GDM1 (cell line): ENCODE data around the gene GSTO2.

Experiments used
- DNase-seq: peaks from one replicate; lab custom pipeline; 2025; lab: John Stamatoyannopoulos, UW

GSTO2 gene

GRCh38 chr10:104253606-104254410 lies 15.2 kb upstream of the GSTO2 start:
- no peak for DNase-seq

DNA sequence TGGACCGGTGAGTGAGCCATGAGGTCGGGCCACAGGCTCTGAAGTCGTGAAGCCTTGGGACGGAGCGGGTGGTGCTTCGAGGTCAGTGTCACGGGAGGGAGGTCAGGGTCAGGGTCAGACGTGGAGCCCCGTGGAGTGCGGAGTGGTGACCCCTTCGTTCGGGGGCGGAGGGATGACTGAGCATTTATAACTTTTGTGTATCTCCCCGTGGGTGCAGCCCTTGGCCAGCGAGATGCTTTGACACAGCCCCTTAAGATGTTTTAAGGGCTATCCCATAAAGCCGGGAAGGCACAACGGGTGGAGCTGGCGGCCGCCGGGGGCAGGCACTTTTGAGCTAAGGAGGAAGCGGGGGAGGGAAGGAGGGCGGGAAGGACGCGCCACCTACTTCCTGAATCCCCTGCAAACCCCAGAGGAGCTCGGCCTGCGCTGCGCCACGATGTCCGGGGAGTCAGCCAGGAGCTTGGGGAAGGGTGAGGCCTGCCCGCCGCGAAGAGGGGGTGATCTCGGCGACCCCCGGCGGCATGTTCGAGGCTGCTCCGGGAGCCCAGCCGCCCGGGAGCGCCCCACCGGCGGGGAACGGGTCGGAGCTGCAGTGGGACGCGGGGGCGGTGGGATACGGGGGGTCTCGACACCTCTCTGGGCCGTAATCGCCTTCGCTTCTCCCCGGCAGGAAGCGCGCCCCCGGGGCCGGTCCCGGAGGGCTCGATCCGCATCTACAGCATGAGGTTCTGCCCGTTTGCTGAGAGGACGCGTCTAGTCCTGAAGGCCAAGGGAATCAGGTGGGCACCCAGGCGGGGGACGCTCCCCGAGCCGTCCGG lies 14.3 kb upstream of the GSTO2 start, which contains the start of gene GSTO1:
Gene GSTO1 (plus strand): TSS at position 400 of the 818 bp plus-strand sequence. CDS start 37 bp downstream, at position 437.
- peak; percentile 73 for DNase-seq

DNA sequence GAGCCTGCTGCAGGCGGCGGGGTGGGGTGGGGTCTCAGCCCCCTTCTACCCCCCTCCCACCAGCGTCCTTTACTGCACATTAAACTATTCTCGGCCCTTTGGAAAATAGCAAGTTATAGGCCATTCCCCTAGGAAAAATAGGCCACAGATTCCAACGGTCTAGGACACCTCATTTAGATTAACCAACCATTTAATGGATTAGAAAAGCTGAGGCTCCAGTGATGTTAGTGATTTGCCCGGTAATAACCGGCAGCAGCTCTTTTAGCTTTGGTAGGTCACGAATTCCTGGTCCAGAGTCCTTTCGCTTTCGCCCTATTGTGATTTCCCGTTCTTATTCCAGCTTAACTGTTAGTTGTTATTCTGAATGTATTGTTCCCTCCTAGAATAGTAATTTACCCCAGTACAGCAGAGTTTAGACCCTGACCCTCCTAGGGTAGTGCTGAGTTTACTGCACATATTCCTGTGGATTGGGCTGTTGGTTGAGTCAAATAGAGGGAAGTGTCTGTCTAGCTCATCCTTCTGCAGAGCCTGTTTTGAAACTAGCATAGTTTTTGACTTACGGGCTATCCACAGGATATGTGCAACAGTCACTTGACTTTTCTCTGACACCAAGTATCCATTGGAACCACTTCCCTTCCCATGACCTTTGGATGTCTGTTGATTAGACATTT lies 13.5 kb upstream of the GSTO2 start:
- no peak for DNase-seq

- DNase-seq: no peak
These were observed 12.5 kb upstream of the GSTO2 start for GRCh38 chr10:104256335-104256961.

DNA sequence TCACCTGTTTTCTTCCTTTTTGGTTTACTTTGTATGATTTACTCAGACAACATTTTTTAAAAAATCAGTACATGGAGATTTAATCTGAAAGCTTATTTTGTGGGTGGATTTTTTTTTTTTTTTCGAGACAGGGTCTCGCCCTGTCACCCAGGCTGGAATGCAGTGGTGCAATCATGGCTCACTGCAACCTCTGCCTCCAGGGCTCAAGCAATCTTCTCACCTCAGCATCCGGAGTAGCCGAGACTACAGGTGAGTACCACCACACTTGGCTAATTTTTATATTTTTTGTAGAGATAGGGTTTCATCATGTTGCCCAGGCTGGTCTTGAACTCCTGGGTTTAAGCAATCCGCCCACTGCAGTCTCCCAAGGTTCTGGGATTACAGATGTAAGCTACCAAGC lies 11.7 kb upstream of the GSTO2 start:
- no peak for DNase-seq

DNA sequence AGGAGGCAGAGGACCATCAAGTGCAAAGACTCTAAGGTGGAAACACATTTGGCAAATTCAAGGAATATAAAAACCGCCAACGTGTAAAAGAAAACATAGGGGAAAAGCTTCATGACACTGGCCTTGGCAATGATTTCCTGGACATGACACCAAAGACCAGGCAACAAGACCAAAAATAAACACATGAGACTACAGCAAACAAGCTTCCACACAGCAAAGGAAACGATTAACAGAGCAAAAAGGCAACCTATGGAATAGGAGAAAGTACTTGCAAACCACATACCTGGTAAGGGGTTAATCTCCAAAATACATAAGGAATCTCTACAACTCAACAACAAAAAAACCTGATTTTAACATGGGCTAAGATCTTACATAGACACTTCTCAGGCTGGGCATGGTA lies 10.8 kb upstream of the GSTO2 start:
- DNase-seq: no peak

GRCh38 chr10:104259456-104259855 lies 9.5 kb upstream of the GSTO2 start:
- no peak for DNase-seq

DNA sequence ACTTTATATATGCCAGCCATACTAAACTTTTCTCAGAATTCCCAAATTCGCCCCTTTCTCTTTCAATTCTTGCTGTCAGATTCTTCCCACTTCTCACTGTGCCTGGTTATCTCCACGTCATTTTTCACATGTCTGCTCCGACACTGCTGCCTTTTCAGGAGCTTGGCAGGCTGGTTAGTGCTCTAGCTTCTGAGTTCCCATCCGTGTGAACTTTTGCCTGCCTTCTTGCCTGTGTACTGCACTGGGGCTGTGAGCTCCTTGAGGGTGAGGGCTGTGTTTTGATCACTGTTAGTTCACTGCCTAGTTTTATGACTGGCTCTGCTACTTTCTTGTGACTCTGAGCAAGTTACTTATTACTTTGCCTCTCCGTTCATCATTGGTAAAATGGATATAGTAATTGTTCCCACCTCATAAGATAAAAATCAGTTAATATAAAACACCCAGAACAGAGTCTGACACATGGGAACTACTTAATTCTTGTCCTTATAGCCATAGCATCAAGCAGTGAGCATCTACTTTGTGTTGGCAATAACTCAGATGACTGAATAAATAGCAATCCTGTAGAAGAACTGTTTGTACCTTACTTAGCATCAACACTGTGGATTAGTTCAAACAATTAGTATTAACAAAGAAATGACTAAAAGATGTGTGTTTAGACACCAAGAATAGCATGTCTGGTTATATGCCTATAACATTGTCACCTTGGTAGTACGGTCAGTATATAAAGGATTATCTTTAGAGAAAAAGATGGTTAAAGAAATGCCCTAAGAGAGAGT lies 8.8 kb upstream of the GSTO2 start:
- DNase-seq: no peak

DNA sequence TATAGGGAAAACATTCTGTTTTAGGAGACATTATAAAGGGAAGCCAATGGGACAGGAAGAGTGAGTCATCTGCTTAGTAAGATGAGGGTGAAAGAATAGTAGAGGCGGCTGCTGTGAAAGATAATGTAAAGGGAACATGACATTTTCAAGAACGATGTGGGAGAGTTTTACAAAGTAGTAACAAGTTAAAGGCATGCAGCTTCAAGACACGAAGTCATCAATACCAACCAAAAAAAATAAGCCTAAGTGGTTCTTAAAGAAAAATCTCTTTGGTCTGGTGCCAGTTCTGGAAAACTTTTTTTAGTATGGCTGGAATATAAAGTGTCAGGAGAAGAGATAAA lies 8.2 kb upstream of the GSTO2 start:
- DNase-seq: peak; percentile 23

DNA sequence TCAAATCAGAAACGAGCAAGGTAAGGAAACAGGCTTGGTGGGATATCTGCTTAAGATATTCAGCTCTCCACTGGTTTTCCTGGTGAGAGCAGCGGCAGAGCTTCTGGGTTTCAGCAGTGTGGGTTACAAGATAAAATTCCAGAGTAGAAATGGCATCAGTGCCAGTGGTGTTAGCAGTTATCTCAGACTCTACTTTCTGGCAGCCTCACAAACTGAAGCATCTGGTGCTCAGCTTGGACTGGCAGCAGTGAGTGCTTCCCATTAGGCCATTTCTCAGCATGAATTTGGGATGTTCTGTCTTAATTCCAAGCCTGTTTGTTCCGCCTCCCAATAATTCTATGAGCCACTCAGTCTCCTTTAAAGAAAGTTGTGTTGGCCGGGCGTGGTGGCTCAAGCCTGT lies 6.9 kb upstream of the GSTO2 start:
- no peak for DNase-seq

DNA sequence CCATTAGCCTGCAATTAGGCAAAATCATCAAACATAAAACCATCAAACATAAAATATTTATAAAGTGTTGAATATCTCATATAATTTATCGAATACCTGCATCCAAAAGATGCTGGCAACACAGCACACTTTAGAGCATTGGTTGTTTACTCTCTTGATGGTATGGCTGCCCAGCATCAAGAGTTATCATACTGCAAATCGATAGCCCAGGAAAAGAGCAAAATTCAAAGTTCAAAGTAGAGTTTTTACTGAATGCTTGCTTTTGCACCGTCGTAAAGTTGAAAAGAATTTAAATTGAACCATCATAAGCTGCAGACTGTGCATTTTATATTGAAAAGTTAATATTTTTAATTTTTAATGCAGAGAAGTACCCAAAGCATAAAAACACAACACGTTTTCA lies 4.2 kb upstream of the GSTO2 start:
- no peak for DNase-seq

DNA sequence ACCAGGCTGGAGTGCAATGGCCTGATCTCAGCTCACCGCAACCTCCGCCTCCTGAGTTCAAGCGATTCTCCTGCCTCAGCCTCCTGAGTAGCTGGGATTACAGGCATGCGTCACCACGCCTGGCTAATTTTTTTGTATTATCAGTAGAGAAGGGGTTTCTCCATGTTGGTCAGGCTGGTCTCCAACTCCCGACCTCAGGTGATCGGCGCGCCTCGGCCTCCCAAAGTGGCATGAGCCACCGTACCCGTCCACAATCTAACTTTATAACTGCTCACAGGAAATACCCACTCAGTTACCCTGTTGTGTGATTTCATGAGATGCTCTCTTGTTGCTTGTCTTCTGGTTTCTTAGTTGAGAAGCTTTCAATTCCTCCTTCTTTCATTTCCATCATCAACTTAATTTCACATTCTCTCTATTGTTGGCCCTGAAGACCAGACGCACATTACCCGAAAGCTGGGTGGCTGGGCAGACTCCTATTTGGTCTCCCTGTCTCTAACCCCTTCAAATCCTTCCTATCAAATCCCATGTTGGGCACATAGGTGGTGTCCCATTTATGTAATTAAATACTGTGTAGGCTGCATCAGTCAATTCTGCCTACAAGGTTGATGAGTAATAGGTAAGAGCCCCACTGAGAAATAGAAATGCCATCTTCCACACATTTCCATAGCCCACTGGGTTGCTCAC lies 1.1 kb upstream of the GSTO2 start:
- no peak for DNase-seq

- no peak for DNase-seq
These were observed 625 bp upstream of the GSTO2 start for GRCh38 chr10:104268405-104268712.

DNA sequence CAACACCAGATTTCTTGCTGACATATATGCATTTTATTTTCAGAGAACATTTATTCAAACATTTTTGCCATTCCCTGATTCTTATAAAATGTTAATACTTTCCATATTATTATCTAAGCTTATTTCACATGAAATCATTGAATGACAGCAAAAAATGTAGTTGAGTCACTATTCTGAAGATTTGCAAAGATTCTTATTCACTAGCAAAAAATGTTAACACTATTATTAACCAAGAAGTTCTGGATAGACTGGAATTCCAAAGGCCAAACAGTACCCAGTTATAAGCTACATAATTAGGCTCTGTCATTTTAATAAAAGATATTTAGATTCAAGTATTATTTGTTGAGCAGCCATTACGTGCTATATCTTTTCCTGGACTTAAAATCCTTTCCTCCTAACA lies 4.3 kb downstream of the GSTO2 start:
- DNase-seq: no peak

DNA sequence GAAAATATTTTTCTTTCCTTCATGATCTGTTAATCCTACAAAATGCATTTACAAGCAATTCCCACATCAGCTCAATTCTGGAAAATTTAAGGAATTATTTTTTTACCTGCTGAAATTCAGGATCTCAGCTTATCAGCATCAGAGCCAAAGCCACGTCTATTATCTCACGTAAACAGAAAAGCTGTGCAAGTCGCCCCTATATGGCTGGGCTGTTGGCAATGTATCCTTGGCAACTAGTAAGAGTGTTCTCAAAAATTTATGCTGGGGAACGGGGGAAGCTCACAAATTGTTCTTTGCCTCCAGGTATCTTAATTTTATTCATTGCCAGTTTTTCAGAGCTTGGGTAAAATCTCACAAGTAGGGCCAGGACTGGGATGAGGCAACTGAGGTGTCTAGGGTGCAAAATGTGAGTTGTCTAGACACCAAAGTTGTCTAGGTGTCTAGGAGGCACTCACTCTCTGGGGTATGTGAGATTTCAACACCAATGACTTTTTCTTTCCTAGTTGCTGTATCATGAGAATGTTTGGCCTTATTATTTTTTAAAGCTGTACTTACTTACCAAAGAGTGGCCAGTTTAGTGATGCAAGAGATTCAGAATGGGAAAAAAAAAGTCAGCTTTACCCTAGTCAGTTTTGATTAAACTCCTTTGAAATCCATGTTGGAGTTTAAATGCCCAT lies 5.1 kb downstream of the GSTO2 start:
- DNase-seq: no peak

GRCh38 chr10:104274762-104275721 lies 6.1 kb downstream of the GSTO2 start:
- DNase-seq: no peak

- DNase-seq: no peak
These were observed 7.2 kb downstream of the GSTO2 start for GRCh38 chr10:104276192-104276591.

GRCh38 chr10:104277785-104278184 lies 8.8 kb downstream of the GSTO2 start:
- no peak for DNase-seq

GRCh38 chr10:104279550-104280259 lies 10.7 kb downstream of the GSTO2 start:
- no peak for DNase-seq
